Fibroblast of peridontal ligament (primary cell): ENCODE data around the gene ASTL.
"Not testable (repeated sequence)": the region's sequence is repeated elsewhere in the genome, so short reads cannot be mapped to it uniquely, and the experiment has no call there.

Experiments used
- DNase-seq: peaks from one replicate; pipeline ENCODE4 v3.0.0-alpha.2; 2010; ENCODE audit errors: extremely low read depth

ASTL gene

DNA sequence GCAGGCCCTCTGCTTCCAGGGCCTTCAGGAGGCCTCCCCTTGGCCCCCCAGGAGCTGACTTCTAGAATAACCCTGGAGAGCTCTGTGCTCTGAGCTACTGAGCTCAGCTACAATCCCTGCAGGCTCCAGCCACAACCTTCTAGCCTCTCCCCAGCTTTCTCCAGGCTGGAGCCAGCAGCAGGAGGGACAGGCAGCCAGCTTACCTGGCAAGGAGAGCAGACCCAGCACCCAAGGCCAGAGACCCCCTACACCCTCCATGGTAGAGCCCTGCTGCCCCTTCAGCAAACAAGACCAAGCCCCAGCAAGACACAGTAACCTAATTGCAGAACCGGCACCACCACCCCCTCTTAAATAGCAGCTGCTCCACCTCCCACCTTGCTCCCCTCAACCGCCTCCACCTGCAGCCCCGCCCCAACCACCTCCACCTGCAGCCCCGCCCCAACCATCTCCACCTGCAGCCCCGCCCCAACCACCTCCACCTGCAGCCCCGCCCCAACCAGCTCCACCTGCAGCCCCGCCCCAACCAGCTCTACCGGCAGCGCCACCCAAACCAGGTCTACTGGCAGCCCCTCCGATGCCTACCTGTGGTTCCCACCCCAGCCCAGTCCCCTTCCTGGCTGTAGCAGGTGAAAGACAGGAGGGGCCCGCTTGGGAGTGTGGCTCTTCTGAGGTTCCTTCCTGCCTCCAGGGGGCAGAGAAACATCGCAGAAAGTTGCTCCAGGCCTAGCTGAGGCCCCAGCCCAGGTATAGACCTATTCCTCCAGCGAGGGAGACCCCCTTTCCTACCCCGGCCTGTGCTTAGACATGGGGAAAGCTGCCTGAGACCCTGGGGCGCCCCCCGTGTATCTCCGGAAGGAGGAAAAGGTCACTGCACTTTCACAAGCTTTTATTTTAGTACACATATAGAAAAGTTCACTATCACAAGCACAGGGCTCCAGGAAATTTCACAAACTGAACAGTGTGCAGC is at the start of gene ASTL:
Gene ASTL, minus strand, starts transcription at position 324 of the 967 bp plus-strand sequence. Its CDS starts 66 bp downstream, at position 258.
- DNase-seq, result peak; percentile 28

DNA sequence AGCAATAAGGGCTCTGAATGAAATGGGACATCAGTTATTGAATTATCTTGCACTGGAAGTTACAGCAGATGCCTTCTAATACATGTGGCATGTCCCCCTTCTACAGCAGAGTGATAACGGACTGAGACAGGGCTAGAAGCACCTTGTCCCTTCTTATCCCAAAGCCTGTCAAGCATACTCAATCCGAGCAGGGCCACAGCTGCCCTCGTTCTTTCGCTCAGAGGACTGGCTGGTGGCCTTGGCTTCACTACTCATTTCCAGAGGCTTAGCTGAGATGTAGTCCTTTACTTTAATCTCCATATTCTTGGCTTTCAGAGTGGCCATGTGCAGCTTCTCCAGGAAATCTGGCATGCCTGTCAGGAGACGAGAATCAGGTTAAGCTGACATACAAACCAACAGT is 48.3 kb upstream of the ASTL start:
- no peak for DNase-seq

DNA sequence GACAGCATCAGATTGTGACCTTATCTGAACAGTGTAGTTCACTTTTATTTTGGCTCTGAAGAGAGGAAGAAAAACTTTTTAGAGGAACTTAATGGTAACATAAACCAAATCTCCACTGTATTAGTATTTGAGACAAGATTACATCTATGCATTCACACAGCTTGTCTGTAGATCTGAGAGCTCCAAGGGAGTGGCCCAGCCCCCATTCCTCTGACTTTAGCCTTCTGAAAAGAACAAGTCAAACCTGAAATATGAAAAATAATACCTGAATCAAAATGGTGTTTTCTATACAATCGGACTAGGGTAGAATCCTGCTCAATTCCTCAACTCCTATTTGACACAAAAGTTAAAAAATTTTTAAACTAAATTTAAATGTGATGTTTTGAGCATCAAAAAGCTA is 47.2 kb upstream of the ASTL start:
- DNase-seq, result no peak

DNA sequence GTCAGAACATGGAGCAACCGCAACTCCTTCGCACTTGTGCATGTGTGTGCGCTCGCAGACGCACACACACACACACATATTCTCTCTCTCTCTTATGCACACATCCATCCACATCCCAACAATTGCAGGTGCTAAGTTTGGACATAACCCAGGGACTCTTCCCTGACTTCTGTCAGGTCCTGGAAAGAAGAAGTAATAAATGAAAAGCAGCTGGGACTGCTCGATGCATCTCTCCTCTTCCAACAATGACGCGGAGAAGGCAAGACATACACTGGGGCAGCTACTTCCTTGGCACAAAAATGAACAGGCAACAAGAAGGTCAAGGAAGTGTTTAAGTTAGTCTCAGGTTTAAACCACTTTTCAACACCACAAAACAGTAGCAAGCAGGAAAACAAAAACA is 46.7 kb upstream of the ASTL start:
- DNase-seq, result no peak

DNA sequence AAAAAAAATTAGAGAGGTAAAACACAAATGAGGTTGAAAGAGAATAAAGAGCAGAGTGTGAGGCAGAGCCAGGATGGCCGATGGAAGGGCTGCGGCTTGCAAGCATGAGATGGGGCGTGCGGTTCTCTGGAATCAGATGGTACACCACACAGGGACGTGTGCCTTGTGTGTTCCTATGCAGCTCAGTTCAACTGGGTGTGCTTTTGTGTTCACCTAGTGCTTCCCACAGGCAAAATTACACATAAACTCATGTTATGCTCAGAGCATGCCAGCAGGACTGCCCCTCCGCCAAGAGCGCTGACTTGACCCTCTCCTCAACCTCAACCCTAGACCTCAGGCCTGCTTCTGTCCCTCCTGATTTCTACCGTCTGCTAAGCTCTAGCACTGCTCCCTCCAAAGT is 45.9 kb upstream of the ASTL start:
- no peak for DNase-seq

DNA sequence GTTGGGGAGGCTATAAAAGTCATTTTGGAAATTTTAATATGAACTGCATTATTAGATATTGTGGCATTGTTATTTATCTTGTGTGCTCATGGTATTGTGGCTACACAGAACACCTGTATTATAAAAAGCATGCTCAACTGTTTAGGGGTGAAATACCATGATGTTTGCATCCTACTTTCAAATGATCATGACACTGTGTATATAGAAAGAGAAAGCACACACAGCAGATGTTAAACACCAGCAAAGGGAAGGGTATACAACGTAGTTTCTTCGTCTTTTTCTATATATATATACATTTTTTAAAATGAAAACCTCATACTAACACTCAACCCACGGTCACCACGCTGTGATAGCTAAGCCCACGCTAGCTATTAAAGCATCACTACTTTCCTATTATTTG is 43.2 kb upstream of the ASTL start:
- no peak for DNase-seq

DNA sequence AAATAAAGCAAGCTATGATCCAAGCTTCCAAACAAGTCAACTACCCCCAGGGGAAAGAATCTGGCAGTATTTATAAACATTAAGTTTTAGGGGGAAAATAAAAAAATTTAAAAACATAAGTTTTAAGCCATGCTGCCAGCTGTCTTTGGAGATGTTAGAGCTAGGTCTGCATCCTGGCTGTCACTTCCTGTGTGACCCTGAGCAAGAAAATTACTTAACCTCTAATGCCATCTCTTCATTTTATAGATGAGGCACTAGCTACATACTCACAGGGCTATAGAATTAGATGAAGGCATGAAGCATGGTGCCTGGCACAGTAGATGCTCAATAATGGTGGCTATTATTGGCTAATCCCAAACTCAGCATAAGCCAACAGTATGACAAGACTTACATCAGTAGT is 42.2 kb upstream of the ASTL start:
- DNase-seq, result no peak

DNA sequence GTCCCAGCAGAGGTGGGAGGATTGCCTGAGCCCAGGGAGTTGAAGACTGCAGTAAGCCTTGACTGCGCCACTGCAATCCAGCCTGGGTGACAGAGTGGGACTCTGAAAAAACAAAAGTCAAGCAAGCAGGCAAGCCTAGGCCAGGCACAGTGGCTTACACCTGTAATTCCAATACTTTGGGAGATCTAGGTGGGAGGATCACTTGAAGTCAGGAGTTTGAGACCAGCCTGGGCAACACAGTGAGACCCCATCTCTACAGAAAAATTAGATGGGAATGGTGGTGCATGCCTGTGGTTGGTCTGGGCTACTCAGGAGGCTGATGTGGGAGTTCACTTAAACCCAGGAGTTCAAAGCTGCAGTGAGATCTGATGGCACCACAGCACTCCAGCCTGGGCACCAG is 41.7 kb upstream of the ASTL start:
- no peak for DNase-seq

DNA sequence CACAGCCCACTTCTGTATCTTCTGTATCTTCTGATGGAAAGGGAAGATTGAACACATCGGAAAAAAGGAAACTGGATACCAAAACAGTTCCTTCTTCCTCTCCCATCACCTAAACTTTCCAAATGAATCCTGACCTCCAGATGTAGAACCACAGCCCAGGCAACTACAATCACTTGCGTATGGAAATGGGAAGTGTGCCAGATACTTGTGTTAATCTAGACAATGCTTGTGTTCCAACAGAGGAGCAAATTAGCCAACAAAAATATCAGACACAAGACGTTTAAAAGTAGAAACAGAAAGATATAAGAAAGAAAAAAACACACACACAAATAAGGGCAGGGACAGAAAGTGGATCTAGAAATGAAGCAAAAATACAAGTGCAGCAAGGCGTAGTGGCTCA is 38.4 kb upstream of the ASTL start:
- peak; percentile 23 for DNase-seq

DNA sequence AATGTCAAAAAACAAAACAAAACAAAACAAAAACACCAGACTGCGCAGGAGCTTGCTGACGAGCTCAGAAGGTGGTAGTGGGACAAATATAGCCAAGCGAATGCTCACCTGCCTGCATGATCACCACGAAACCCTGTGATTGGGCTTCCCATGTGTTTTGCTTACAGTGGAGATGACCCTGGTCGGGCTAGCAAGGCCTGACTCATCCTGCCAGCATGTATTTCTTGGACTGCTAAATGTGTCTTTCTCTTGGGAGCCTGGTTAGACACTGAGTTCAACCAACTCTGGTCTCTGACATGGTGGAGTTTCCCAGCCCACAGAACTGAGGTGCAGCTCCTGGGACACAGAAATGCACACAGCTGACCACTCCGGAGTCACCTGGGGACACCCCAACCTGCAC is 37.6 kb upstream of the ASTL start:
- peak; percentile 62 for DNase-seq

DNA sequence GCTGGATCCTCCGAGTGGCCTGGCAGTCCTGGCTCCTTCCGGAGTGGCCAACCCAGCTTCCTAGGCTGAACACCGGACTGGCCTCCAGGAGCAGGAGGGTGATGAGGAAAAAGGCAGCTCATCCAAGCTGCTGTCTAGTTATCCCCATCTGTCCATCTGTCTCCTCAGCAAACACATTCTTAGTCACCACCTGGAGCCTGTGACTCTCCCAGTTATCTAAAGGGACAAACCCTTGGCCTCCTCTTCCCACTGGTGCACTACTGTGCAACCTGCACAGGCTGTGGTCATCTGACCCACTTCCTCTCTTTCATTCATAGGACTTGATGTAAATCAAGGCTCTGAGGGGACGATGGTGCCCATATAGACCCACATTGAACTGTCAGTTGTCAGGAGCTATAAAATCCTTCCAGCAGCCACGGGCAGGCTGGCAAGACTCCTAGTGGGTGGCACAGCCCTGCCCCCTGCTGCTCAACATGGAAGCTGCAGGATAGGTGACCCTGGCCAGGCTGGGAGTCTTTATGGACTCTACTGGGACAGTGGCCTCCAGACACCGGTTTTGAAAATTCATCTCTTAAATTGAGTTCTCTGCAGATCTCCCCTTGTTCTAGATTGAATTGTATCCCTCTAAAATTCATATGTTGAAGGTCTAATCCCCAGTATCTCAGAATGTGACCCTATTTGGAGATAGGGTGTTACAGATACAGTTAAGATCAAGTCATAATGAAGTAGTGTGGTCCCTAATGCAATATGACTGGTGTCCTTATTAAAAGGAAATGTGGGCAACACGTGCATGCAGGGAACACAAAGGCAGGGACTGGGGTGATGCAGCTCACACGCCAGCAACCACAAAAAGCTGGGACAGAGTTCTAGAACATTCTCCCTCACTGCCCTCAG is 36.2 kb upstream of the ASTL start:
- peak; percentile 47 for DNase-seq

DNA sequence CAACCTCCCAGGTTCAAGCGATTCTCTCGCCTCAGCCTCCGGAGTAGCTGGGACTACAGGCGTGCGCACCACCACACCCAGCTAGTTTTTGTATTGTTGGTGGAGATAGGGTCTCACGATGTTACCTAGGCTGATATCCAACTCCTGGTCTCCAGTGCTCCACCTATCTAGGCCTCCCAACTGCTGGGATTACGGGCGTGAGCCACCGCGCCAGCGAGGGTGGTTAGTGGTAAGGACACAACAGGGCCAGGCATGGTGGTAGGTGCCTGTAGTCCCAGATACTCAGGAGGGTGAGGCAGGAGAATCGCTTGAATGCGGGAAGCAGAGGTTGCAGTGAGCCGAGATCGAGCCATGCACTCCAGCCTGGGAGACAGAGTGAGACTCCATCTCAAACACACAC is 33.5 kb upstream of the ASTL start:
- DNase-seq, result no peak

DNA sequence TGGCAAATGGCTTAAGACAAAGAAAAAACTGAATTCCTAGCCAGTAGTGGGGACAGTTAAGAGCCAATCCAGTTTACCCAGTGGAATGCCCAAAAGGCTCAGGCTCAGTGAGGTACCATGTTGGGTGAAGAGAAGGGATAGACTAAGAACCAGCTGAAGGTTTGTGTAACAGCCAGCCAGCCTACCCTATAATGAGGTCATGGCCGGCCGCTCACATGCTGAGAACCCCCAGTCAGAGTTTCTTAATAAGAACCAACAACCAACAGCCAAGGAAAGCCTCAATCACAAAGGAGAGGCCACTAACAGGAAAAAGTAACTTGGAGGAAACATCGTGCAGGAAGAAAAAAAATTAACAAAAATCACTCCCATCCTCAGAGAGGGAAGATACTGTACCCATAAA is 32.3 kb upstream of the ASTL start:
- DNase-seq, result no peak

DNA sequence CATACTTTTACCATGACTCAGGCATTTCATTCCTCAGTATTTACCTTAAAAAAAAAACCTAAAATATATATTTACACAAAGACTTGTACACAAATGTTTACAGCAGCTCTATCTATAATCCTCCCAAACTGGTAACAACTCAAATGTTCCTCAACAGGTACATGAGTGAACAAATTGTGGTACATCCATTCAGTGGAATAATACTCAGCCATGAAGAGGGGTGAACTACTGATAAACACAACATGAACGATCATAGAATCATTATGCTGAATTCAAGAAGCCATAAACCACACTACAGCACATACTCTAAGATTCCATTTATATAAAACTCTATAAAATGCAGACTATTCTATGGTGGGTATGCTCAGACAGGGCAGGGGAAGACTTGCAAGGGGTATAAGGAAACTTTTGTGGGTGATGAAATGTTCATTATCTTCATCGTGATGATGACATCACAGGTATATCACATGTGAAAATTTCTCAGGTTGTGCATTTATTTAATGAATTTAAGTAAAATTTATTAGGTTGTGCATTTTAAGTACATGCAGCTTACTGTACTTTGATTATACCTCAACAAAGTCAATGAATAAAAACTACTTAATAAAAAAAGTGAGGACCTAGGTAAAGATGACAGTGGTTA is 31.7 kb upstream of the ASTL start:
- no peak for DNase-seq

DNA sequence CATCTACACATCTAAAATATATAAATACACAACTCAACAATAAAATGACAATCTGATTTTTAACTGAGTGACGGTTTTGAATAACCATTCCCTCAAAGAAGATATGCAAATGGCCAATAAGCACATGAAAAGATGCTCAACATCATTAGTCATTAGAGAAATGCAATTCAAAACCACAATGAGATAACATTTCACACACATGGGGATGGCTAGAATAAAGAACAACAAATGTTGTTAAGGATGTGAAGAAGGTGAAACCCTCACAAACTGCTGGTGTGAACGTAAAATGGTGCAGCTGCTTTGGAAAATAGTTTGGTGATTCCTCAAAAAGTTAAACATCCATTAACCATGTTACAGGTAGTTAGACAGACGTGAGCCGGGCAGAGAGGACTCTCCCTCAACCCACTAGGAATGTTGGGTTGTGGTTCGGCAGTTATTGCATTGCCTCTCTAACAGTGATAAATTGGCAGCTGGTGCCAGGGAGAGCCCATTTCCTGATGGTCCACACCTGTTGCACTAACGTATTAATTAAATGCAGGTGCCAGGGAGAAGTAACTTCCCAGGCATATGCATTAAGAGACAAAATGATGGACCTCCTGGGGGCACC is 29.2 kb upstream of the ASTL start:
- no peak for DNase-seq

DNA sequence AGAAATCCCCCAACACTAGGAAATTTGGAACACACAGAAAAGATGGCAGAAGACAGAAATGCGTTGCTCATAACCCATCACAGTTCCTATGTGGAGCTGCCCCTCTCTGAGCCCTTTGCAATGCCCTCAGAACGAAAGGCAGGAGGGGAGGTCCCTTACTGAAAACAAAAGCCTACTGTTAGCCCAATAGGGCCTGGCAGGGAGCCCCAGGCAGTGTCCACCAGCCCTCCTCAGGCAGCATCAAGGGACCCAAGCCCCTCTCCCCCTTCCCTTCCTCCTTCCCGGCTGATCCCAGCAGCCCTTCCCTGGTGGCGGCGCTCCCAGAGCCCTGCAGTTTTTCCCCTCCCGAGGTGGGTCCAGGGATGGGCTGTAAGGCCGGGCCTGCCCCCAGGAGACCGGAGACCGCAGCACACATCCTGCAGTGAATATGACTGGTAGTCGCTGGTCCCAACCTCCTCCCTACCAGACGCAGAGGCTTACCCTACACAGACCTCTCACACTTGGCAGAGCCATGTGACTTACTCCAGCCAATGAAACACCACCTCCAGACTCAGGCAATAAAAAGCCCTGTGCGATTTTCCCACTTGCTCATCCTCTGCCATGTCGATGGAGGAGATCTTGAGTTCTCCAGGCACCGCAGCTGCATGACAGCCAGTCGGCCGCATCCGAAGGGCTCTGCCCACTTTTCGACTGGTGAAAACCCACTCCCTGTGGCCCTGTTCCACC is 26.3 kb upstream of the ASTL start:
- no peak for DNase-seq

DNA sequence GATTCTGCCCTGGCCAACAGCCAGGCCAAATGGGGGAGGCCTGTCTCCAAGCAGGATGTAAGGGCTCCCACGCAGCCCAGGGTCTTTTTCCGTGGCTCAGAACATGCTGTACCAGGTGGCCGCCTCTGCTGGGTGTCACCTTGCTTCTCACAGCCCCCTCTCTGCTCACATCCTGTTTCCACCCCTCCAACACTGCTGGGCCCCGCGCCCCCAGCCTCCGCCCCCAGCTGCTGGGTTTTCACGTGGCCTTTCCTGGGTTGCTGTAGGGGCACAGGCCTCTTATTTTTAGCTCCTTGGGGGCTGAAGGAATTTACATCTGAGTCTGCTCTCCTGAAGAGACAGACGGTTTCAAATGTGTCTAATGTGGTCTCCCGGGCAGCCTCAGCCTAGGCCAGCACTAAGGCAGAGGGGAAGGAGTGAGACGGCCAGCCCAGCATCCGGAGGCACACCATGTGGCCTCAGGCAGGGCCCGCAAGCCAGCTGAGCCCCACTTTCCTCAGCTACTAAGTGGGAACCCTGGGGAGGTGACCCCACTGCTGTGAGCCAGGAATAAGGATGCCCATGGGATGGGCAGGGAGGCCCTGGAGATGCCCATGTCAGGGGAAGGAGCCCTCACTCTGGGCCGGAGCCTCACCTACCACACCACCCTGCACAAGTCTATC is 25.6 kb upstream of the ASTL start:
- no peak for DNase-seq

DNA sequence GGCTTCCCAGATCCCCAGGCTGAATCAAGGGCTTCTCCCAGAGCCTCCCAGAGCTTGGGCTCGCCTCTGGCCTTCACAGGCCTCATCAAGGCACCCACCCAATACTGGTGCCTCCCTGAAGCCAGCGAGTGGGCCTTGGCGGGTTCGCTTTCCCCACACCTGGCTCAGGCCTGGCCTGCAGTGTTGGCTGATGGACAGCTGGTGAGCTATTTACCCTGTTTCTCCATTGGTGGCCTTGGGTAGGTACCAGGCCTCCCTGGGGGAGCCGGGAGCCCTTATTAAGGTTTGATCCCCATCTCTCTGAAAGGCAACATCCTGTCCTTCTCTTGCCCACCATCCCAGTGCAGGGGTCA is 25.1 kb upstream of the ASTL start:
- no peak for DNase-seq

DNA sequence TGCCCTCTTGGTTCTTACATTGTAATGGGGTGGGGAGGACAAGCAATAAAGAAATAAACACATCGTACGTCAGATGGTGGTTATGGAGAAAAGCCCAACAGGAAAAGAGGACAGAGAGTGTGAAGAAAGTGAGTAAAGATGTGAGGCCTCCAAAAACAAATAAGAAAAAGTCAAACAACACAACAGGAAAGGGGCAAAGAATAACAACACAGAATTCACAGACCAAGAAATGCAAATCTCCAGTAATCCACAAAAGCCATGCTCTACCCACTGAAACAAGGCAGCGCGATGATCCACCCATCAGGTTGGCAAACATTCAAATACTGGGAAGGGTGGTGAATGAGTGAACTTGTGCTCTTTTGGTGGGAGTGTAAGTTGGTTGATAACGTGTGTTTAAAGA is 23.6 kb upstream of the ASTL start:
- DNase-seq, result no peak

DNA sequence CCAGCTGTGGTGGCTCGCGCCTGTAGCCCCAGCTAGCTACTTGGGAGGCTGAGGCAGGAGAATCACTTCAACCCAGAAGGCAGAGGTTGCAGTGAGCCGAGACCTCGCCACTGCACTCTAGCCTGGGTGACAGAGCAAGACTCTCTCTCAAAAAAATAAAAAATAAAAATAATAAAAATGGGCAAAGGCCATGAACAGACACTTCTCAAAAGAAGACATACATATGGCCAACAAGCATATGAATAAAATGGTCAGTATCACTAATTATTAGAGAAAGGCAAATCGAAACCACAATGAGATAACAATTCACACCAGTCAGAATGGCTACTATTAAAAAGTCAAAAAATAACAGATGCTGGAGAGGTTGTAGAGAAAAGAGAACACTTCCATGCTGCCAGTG is 22.1 kb upstream of the ASTL start:
- not testable (repeated sequence) for DNase-seq
